ENCODE results near the gene ERP27. TPM values are rescaled to one million over a fixed set of nuclear protein-coding genes. Genes with fewer than 3 reads are reported as not detected.

Gene ERP27
- total RNA-seq, 1 donor from 2014 or later = 1.0 TPM

DNA sequence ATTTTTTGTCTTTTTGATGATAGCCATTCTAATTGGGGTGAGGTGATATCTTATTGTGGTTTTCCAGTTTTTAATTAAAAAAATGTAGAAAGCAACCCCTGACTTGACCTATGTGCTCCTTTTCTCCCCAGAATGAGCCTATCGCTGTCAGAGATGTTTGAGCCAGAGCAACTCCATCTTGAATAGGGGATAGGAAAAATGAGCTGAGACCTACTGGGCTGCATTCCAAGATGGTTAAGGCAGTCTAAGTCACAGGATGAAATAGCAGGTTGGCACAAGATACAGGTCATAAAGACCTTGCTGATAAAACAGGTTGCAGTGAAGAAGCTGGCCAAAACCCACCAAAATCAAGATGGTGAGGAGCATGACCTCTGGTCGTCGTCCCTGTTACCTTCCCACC is 13.8 kb downstream of the ERP27 start:
- no peaks in the 10 kb centered on the region for H3K9me3 Mint-ChIP-seq (ENCODE audit: unreplicated experiment)
- no peaks in the 10 kb centered on the region for H3K27me3 Mint-ChIP-seq (ENCODE audit: low read depth, unreplicated experiment)
- DNase-seq (ENCODE audit: low read depth) (no peak), FAIRE-seq (no peak)
- no peaks in the 10 kb centered on the region for H3K4me1 Mint-ChIP-seq (ENCODE audit: low read depth, unreplicated experiment)
- Histone ChIP-seq H3K4me3 (ENCODE audit: insufficient read depth, low read depth, low read length) (no peak overlapping the region), H3K4me2 (ENCODE audit: low read length) (no peak overlapping the region), H3K79me2 (ENCODE audit: insufficient read depth, low read length) (no peaks in the 10 kb centered on the region), H3K27ac (ENCODE audit: low read depth, low read length) (no peak overlapping the region), H2AFZ (ENCODE audit: low read depth, low read length) (no peak overlapping the region), H4K20me1 (ENCODE audit: insufficient read depth, low read length) (no peaks in the 10 kb centered on the region), H3K9ac (ENCODE audit: low read length) (no peak overlapping the region), H3K36me3 (ENCODE audit: insufficient read depth, low read length) (no peaks in the 10 kb centered on the region), H3K9me3 (ENCODE audit: insufficient read depth, low read depth, low read length) (no peaks in the 10 kb centered on the region), H3K4me1 (ENCODE audit: insufficient read depth, low read length) (no peaks in the 10 kb centered on the region), H3K27me3 (ENCODE audit: insufficient read depth, low read length) (no peaks in the 10 kb centered on the region)
- no peaks in the 10 kb centered on the region for H3K36me3 Mint-ChIP-seq (ENCODE audit: low read depth, unreplicated experiment)
- TF ChIP-seq, protein P1, sequence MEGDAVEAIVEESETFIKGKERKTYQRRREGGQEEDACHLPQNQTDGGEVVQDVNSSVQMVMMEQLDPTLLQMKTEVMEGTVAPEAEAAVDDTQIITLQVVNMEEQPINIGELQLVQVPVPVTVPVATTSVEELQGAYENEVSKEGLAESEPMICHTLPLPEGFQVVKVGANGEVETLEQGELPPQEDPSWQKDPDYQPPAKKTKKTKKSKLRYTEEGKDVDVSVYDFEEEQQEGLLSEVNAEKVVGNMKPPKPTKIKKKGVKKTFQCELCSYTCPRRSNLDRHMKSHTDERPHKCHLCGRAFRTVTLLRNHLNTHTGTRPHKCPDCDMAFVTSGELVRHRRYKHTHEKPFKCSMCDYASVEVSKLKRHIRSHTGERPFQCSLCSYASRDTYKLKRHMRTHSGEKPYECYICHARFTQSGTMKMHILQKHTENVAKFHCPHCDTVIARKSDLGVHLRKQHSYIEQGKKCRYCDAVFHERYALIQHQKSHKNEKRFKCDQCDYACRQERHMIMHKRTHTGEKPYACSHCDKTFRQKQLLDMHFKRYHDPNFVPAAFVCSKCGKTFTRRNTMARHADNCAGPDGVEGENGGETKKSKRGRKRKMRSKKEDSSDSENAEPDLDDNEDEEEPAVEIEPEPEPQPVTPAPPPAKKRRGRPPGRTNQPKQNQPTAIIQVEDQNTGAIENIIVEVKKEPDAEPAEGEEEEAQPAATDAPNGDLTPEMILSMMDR (IDR thresholded peaks at IDR 0.05; ENCODE audit: insufficient read depth, low read depth, low read length) = no peak
- no peak for TF ChIP-seq EZH2 (IDR thresholded peaks at IDR 0.05; ENCODE audit: insufficient read depth, low read length)
- no peak overlapping the region for H3K4me3 Mint-ChIP-seq (ENCODE audit: unreplicated experiment)
- no peak overlapping the region for H3K27ac Mint-ChIP-seq (ENCODE audit: unreplicated experiment)

GRCh38 chr12:14923944-14924343 is 14.4 kb downstream of the ERP27 start:
- Histone ChIP-seq H3K27ac (ENCODE audit: low read depth, low read length) (no peak overlapping the region), H3K4me1 (ENCODE audit: insufficient read depth, low read length) (no peaks in the 10 kb centered on the region), H4K20me1 (ENCODE audit: insufficient read depth, low read length) (no peaks in the 10 kb centered on the region), H3K9ac (ENCODE audit: low read length) (no peak overlapping the region), H3K36me3 (ENCODE audit: insufficient read depth, low read length) (no peaks in the 10 kb centered on the region), H3K9me3 (ENCODE audit: insufficient read depth, low read depth, low read length) (no peaks in the 10 kb centered on the region), H2AFZ (ENCODE audit: low read depth, low read length) (no peak overlapping the region), H3K4me3 (ENCODE audit: insufficient read depth, low read depth, low read length) (no peak overlapping the region), H3K79me2 (ENCODE audit: insufficient read depth, low read length) (no peaks in the 10 kb centered on the region), H3K27me3 (ENCODE audit: insufficient read depth, low read length) (no peaks in the 10 kb centered on the region), H3K4me2 (ENCODE audit: low read length) (no peak overlapping the region)
- Mint-ChIP-seq H3K36me3 (ENCODE audit: low read depth, unreplicated experiment) (no peaks in the 10 kb centered on the region), H3K4me3 (ENCODE audit: unreplicated experiment) (no peak overlapping the region), H3K27ac (ENCODE audit: unreplicated experiment) (no peak overlapping the region), H3K4me1 (ENCODE audit: low read depth, unreplicated experiment) (no peaks in the 10 kb centered on the region), H3K27me3 (ENCODE audit: low read depth, unreplicated experiment) (no peaks in the 10 kb centered on the region), H3K9me3 (ENCODE audit: unreplicated experiment) (no peaks in the 10 kb centered on the region)
- no peak for DNase-seq (ENCODE audit: low read depth)
- TF ChIP-seq, protein P1 (IDR thresholded peaks at IDR 0.05; ENCODE audit: insufficient read depth, low read depth, low read length) = no peak
- TF ChIP-seq EZH2 (IDR thresholded peaks at IDR 0.05; ENCODE audit: insufficient read depth, low read length) = no peak
- no peak for FAIRE-seq

DNA sequence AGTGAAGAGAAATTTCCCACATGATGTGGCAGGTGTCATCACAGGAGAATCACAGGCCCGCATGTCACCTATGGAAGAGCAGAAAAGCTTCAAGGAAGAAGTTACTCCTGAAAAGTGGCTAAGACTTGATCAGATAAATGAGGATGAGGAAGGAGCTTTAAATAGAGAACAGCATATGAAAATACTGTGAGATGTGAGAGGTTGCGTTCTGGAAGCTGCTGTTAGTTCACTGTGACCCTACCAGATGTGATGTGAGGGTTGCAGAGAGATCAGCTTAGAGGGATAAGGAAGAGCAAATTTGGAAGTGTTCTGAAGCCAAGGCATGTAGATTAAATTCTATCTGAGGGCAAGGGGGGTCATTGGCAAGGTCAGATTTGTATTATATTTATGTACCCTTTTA is 17.1 kb downstream of the ERP27 start:
- Mint-ChIP-seq H3K36me3 (ENCODE audit: low read depth, unreplicated experiment) (no peaks in the 10 kb centered on the region), H3K27me3 (ENCODE audit: low read depth, unreplicated experiment) (peaks cover 3% of the 10 kb centered on the region), H3K9me3 (ENCODE audit: unreplicated experiment) (no peaks in the 10 kb centered on the region), H3K27ac (ENCODE audit: unreplicated experiment) (no peak overlapping the region), H3K4me3 (ENCODE audit: unreplicated experiment) (no peak overlapping the region), H3K4me1 (ENCODE audit: low read depth, unreplicated experiment) (no peaks in the 10 kb centered on the region)
- no peak overlapping the region for H2AFZ ChIP-seq (ENCODE audit: low read depth, low read length)
- no peaks in the 10 kb centered on the region for H4K20me1 ChIP-seq (ENCODE audit: insufficient read depth, low read length)
- H3K4me3 ChIP-seq (ENCODE audit: insufficient read depth, low read depth, low read length) = no peak overlapping the region
- H3K27ac ChIP-seq (ENCODE audit: low read depth, low read length) = no peak overlapping the region
- no peak for DNase-seq (ENCODE audit: low read depth)
- no peak for FAIRE-seq
- no peak overlapping the region for H3K9ac ChIP-seq (ENCODE audit: low read length)
- H3K9me3 ChIP-seq (ENCODE audit: insufficient read depth, low read depth, low read length) = no peaks in the 10 kb centered on the region
- H3K4me1 ChIP-seq (ENCODE audit: insufficient read depth, low read length) = no peaks in the 10 kb centered on the region
- no peak overlapping the region for H3K4me2 ChIP-seq (ENCODE audit: low read length)
- TF ChIP-seq, protein P1 (IDR thresholded peaks at IDR 0.05; ENCODE audit: insufficient read depth, low read depth, low read length) = no peak
- no peak for TF ChIP-seq EZH2 (IDR thresholded peaks at IDR 0.05; ENCODE audit: insufficient read depth, low read length)
- H3K36me3 ChIP-seq (ENCODE audit: insufficient read depth, low read length) = no peaks in the 10 kb centered on the region
- no peaks in the 10 kb centered on the region for H3K79me2 ChIP-seq (ENCODE audit: insufficient read depth, low read length)
- no peaks in the 10 kb centered on the region for H3K27me3 ChIP-seq (ENCODE audit: insufficient read depth, low read length)

Measured in astrocyte (in vitro differentiated cells and primary cell).